ENCODE data around the gene CNTNAP2.

CNTNAP2 gene

GRCh38 chr7:148408307-148408706 is 2291.7 kb downstream of the CNTNAP2 start:
- no peak overlapping the region for H3K27ac ChIP-seq (ENCODE audit: low read depth, low read length)
- no peak overlapping the region for H2BK5ac ChIP-seq (ENCODE audit: low read depth, low read length, poor library complexity)
- H2AK5ac ChIP-seq (ENCODE audit: low read length), result no peak overlapping the region
- H3K9me3 ChIP-seq (ENCODE audit: insufficient read depth, low read depth, low read length), result no peaks in the 10 kb centered on the region
- H2AFZ ChIP-seq (ENCODE audit: insufficient read depth, low read length, poor library complexity), result no peak overlapping the region
- no peak overlapping the region for H3K23ac ChIP-seq (ENCODE audit: low read length)
- no peak overlapping the region for H4K8ac ChIP-seq (ENCODE audit: low read depth, low read length)
- H3K18ac ChIP-seq (ENCODE audit: low read length), result no peak overlapping the region
- no peaks in the 10 kb centered on the region for H3K4me1 ChIP-seq (ENCODE audit: control insufficient read depth in 1 of 2, insufficient read depth in 2 of 2, low read length in 2 of 2)
- no peaks in the 10 kb centered on the region for H3K79me1 ChIP-seq (ENCODE audit: low read length)
- H4K12ac ChIP-seq (ENCODE audit: low read depth, low read length), result no peak overlapping the region
- no peak overlapping the region for H3K9ac ChIP-seq (ENCODE audit: low read length)
- H2BK120ac ChIP-seq (ENCODE audit: insufficient read depth, low read length, poor library complexity), result no peak overlapping the region
- H3K36me3 ChIP-seq (ENCODE audit: control insufficient read depth in 1 of 2, insufficient read depth in 2 of 2, low read length in 2 of 2), result peaks cover 5% of the 10 kb centered on the region in 2 experiments
- no peak overlapping the region for H3K4me3 ChIP-seq (ENCODE audit: low read depth, low read length)
- H2BK12ac ChIP-seq (ENCODE audit: low read length), result no peak overlapping the region
- H4K91ac ChIP-seq (ENCODE audit: low read depth, low read length), result no peak overlapping the region
- no peaks in the 10 kb centered on the region for H3K27me3 ChIP-seq (ENCODE audit: insufficient read depth, low read length)
- no peak overlapping the region for H3K4ac ChIP-seq (ENCODE audit: low read depth, low read length)
- peak in 1 of 2 donors; percentile 51 for DNase-seq
- WGBS (ENCODE audit: extremely low coverage, insufficient coverage, insufficient read length), result no CpG with 5 or more reads among the region's 2 CpGs
- H3K14ac ChIP-seq (ENCODE audit: low read length), result no peak overlapping the region
- no peaks in the 10 kb centered on the region for H3K79me2 ChIP-seq (ENCODE audit: control insufficient read depth, insufficient read depth, low read length, poor library complexity)
- H3K4me2 ChIP-seq (ENCODE audit: low read length), result no peak overlapping the region

GRCh38 chr7:148410905-148411304 is 2294.3 kb downstream of the CNTNAP2 start:
- H3K79me2 ChIP-seq (ENCODE audit: control insufficient read depth, insufficient read depth, low read length, poor library complexity), result no peaks in the 10 kb centered on the region
- no peak overlapping the region for H2AK5ac ChIP-seq (ENCODE audit: low read length)
- H3K27me3 ChIP-seq (ENCODE audit: insufficient read depth, low read length), result no peaks in the 10 kb centered on the region
- H3K36me3 ChIP-seq (ENCODE audit: control insufficient read depth in 1 of 2, insufficient read depth in 2 of 2, low read length in 2 of 2), result peaks cover 2 to 8% of the 10 kb centered on the region in 2 experiments
- H4K8ac ChIP-seq (ENCODE audit: low read depth, low read length), result no peak overlapping the region
- H2AFZ ChIP-seq (ENCODE audit: insufficient read depth, low read length, poor library complexity), result no peak overlapping the region
- H3K14ac ChIP-seq (ENCODE audit: low read length), result no peak overlapping the region
- no peak overlapping the region for H3K4ac ChIP-seq (ENCODE audit: low read depth, low read length)
- no peak for DNase-seq
- no CpG with 5 or more reads among the region's 7 CpGs for WGBS (ENCODE audit: extremely low coverage, insufficient coverage, insufficient read length)
- H3K4me1 ChIP-seq (ENCODE audit: control insufficient read depth in 1 of 2, insufficient read depth in 2 of 2, low read length in 2 of 2), result peaks cover 3% of the 10 kb centered on the region in 2 experiments
- no peak overlapping the region for H4K91ac ChIP-seq (ENCODE audit: low read depth, low read length)
- no peak overlapping the region for H3K27ac ChIP-seq (ENCODE audit: low read depth, low read length)
- no peak overlapping the region for H3K4me2 ChIP-seq (ENCODE audit: low read length)
- H4K12ac ChIP-seq (ENCODE audit: low read depth, low read length), result no peak overlapping the region
- peaks cover 2% of the 10 kb centered on the region for H3K79me1 ChIP-seq (ENCODE audit: low read length)
- no peak overlapping the region for H3K23ac ChIP-seq (ENCODE audit: low read length)
- no peak overlapping the region for H2BK120ac ChIP-seq (ENCODE audit: insufficient read depth, low read length, poor library complexity)
- no peak overlapping the region for H2BK12ac ChIP-seq (ENCODE audit: low read length)
- H3K9ac ChIP-seq (ENCODE audit: low read length), result no peak overlapping the region
- H3K4me3 ChIP-seq (ENCODE audit: low read depth, low read length), result no peak overlapping the region
- H3K18ac ChIP-seq (ENCODE audit: low read length), result no peak overlapping the region
- H2BK5ac ChIP-seq (ENCODE audit: low read depth, low read length, poor library complexity), result no peak overlapping the region
- peaks cover 2% of the 10 kb centered on the region for H3K9me3 ChIP-seq (ENCODE audit: insufficient read depth, low read depth, low read length)

DNA sequence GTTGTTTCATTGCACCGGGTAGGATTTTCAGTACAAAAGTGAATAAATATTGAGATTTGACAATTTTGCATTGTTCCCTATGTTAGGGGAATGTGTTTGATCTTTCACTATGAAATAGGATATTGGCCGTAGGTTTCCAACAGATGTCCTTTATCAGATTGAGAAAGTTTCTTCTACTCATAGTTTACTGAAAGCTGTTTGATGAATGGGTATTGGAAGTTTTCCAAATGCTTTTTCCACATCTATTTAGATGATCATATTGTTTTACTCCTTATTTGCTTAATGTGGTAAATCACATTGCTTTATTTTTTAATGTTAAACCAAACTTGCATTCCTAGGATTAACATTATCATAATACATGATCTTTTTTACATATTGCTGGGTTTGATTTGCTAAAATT is 2296.1 kb downstream of the CNTNAP2 start:
- H3K4me3 ChIP-seq (ENCODE audit: low read depth, low read length), result no peak overlapping the region
- no peak overlapping the region for H4K91ac ChIP-seq (ENCODE audit: low read depth, low read length)
- H3K9me3 ChIP-seq (ENCODE audit: insufficient read depth, low read depth, low read length), result peaks cover 2% of the 10 kb centered on the region
- no peak overlapping the region for H3K4me2 ChIP-seq (ENCODE audit: low read length)
- H4K8ac ChIP-seq (ENCODE audit: low read depth, low read length), result no peak overlapping the region
- no peak overlapping the region for H3K4ac ChIP-seq (ENCODE audit: low read depth, low read length)
- H3K79me1 ChIP-seq (ENCODE audit: low read length), result peaks cover 2% of the 10 kb centered on the region
- H2AK5ac ChIP-seq (ENCODE audit: low read length), result no peak overlapping the region
- H2BK120ac ChIP-seq (ENCODE audit: insufficient read depth, low read length, poor library complexity), result no peak overlapping the region
- no peak overlapping the region for H3K23ac ChIP-seq (ENCODE audit: low read length)
- H3K9ac ChIP-seq (ENCODE audit: low read length), result no peak overlapping the region
- no peak overlapping the region for H3K14ac ChIP-seq (ENCODE audit: low read length)
- no peak overlapping the region for H2BK12ac ChIP-seq (ENCODE audit: low read length)
- WGBS (ENCODE audit: extremely low coverage, insufficient coverage, insufficient read length), result no CpG with 5 or more reads among the region's 2 CpGs
- H3K18ac ChIP-seq (ENCODE audit: low read length), result no peak overlapping the region
- H4K12ac ChIP-seq (ENCODE audit: low read depth, low read length), result no peak overlapping the region
- H2AFZ ChIP-seq (ENCODE audit: insufficient read depth, low read length, poor library complexity), result no peak overlapping the region
- no peaks in the 10 kb centered on the region for H3K79me2 ChIP-seq (ENCODE audit: control insufficient read depth, insufficient read depth, low read length, poor library complexity)
- no peak overlapping the region for H2BK5ac ChIP-seq (ENCODE audit: low read depth, low read length, poor library complexity)
- H3K27me3 ChIP-seq (ENCODE audit: insufficient read depth, low read length), result no peaks in the 10 kb centered on the region
- H3K36me3 ChIP-seq (ENCODE audit: control insufficient read depth in 1 of 2, insufficient read depth in 2 of 2, low read length in 2 of 2), result peaks cover 4 to 8% of the 10 kb centered on the region in 2 experiments
- peaks cover 3% of the 10 kb centered on the region in 2 experiments for H3K4me1 ChIP-seq (ENCODE audit: control insufficient read depth in 1 of 2, insufficient read depth in 2 of 2, low read length in 2 of 2)
- no peak overlapping the region for H3K27ac ChIP-seq (ENCODE audit: low read depth, low read length)
- no peak for DNase-seq

DNA sequence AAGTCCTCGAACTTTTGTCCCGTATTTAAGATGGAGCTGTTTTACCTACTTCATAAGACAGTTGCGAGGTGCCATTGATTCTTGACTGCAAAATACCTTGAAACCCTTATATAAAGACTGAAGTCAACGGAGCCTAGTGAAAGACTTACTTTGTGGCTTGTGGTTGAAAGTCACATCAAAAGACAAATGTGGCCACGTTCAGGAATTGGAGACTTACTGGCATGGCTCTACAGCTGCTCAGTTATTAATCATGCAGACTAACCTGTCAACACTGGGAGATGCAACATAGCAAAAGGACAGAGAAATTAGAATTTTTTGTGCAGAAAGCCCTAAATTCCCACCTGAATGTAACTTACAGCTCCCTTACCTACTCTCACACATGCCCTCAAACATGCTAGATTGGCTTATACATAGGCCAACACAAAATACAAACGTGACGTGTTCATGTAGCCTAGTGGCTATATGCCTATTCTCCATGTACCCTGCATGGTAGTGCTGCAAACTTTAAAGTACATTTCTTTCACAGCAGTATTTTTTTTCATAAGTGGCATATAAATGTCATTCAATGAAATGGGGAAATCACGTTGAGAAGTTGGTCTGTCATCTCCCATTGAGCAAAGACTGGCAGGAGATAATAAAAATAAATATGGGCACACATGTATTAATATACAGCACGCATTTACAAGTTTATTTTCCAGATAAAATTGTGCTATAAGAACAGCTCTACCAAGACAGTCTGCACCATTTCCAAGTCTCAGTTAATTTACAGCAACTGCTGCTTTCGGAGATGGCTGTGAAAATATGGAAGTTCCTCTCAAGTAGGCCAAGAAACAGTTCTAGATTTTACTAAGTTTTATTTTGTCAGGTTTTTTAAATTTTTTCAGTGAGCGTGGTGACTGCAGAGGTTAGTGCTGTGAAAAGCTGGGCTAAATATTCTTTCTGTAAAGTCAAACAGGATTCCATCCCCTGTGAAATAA is 2303.5 kb downstream of the CNTNAP2 start:
- Histone ChIP-seq H2BK12ac (ENCODE audit: low read length) (no peak overlapping the region), H2AK5ac (ENCODE audit: low read length) (no peak overlapping the region), H4K8ac (ENCODE audit: low read depth, low read length) (no peak overlapping the region), H3K79me1 (ENCODE audit: low read length) (peaks cover 2% of the 10 kb centered on the region), H2BK120ac (ENCODE audit: insufficient read depth, low read length, poor library complexity) (no peak overlapping the region), H3K4ac (ENCODE audit: low read depth, low read length) (no peak overlapping the region), H2BK5ac (ENCODE audit: low read depth, low read length, poor library complexity) (no peak overlapping the region), H3K9ac (ENCODE audit: low read length) (no peak overlapping the region), H3K23ac (ENCODE audit: low read length) (no peak overlapping the region), H3K4me1 (ENCODE audit: control insufficient read depth in 1 of 2, insufficient read depth in 2 of 2, low read length in 2 of 2) (peaks cover 3% of the 10 kb centered on the region in 2 experiments), H4K12ac (ENCODE audit: low read depth, low read length) (no peak overlapping the region), H3K4me2 (ENCODE audit: low read length) (no peak overlapping the region), H3K79me2 (ENCODE audit: control insufficient read depth, insufficient read depth, low read length, poor library complexity) (no peaks in the 10 kb centered on the region), H3K36me3 (ENCODE audit: control insufficient read depth in 1 of 2, insufficient read depth in 2 of 2, low read length in 2 of 2) (peaks cover 3 to 4% of the 10 kb centered on the region in 2 experiments), H3K14ac (ENCODE audit: low read length) (no peak overlapping the region), H3K9me3 (ENCODE audit: insufficient read depth, low read depth, low read length) (peaks cover 4% of the 10 kb centered on the region), H4K91ac (ENCODE audit: low read depth, low read length) (no peak overlapping the region), H3K27me3 (ENCODE audit: insufficient read depth, low read length) (no peaks in the 10 kb centered on the region), H3K4me3 (ENCODE audit: low read depth, low read length) (no peak overlapping the region), H3K27ac (ENCODE audit: low read depth, low read length) (no peak overlapping the region), H3K18ac (ENCODE audit: low read length) (no peak overlapping the region), H2AFZ (ENCODE audit: insufficient read depth, low read length, poor library complexity) (no peak overlapping the region)
- no CpG with 5 or more reads among the region's 11 CpGs for WGBS (ENCODE audit: extremely low coverage, insufficient coverage, insufficient read length)
- no peak for DNase-seq
